Epithelial cell of alveolus of lung (primary cell): Measurements from ENCODE around the gene C10orf67. TPM values are rescaled to one million over a fixed set of nuclear protein-coding genes. Genes with fewer than 3 reads are reported as not detected.

Experiments
- total RNA-seq: library from RNA; depleted of rRNA; stranded (reverse); fragments of >200 nt; gene quantifications from 2 replicates; pipeline ENCODE4 v1.2.1, GENCODE V29; 2015

Gene C10orf67
- total RNA-seq: 0.13 TPM in 1 of 2 replicates, not detected in the other

GRCh38 chr10:23344241-23344841, at the start of gene C10orf67:
TSS of gene C10orf67 (minus strand) at chr10:23344797. CDS start at chr10:23344774, 23 bp downstream.

GRCh38 chr10:23191764-23192711, 152.6 kb downstream of the C10orf67 start, which contains the start of gene PTF1A:
TSS of gene PTF1A (plus strand) at chr10:23192312. CDS start at chr10:23192531, 219 bp downstream.

Other genes with a start within 250 kb of the C10orf67 start
- gene MSRB2, start 249.2 kb downstream of the C10orf67 start, total RNA-seq: 34.8 and 55.6 TPM in 2 replicates
- not detected in 2 replicates for gene PTF1A, start 152.5 kb downstream of the C10orf67 start, total RNA-seq
- 4.0 and 20.2 TPM in 2 replicates for gene OTUD1, start 94.3 kb upstream of the C10orf67 start, total RNA-seq